ENCODE results near the gene MSI2.
"Not testable (repeated sequence)": the region's sequence is repeated elsewhere in the genome, so short reads cannot be mapped to it uniquely, and the experiment has no call there.

Gene MSI2

DNA sequence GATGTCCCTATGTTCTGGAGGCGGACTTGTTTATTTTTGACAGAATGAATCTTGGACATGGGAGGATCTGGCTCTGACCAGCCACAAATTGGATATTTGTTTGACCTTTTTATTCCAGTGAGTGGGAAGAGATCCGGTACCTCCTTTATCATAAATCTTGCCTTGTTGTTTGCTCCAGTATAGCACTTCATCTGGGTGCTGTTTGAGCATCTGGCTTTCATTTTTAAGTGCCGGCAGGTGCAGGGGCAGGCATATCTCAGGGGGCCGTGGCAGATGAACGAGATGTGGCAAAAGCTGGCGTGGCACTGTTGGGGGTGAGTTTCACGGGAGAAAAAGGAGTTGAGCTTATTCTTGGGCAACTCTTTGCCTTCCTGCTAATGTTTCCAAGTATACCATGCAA lies 37.8 kb downstream of the MSI2 start:
- no peak for DNase-seq

DNA sequence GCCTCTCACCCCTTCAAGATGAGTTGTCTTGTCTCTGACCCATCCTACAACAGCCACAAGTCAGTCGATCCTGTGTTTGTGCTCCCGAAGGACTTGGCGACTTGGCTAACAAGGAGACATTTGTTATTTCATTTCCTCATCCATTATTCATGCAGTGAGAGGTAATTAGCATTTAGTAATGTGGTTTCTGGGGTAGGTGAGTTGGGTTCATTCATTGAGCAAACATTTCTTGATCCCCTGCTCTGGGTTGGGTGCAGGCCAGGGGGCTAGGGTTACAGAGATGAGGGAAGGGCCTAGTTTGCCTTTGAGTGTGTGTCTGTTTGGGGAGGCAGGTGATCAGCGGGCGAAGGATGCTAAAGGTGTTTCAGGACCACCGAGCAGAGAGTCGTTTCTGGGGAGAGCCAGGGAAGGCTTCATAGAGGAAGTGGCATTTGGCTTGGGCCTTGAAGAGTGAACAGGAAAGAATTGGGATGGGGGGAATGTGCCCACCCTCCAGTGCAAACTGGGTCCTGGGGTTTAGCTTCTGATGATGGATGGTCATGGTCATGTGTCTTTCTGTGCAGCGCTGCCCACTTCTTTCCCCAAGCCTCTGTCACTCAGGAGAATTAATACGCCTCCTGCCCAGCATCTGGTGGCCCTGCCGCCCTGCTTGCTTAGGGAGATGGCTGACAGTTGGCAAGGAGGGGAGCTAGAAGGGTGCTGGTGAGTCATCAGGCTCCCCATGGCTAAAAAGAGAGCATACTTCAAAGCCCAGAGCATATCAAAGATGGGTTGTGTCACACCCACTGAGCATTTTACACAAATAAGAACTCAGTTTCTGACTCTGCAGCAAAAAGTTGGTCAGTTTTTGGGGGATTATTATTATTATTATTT lies 38.5 kb downstream of the MSI2 start:
- DNase-seq = peak; percentile 30

DNA sequence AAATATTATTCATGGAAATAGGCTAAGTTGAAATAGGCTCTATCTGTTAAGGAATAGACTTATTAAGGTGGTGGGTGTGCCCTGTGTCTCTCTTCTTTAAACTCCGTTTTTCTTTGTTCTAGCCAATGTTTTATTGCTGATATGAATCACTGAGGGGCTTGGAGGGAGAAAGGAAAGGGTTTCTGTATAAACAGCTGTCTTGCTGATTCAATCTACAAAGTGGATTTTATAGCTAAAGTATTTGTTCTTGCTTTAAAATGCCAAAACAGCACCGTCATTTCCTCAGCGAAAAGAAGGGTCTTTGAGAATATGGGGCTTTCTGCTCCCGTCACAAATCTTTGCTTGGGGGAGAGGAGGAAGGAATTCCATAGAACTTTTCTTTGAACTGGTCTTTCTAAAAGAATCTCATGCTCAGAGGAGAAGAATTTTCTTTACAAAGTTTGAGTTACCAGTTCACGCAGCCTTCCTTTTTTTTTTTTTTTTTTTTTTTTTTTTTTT lies 39.3 kb downstream of the MSI2 start:
- DNase-seq = no peak

- DNase-seq = no peak
Observed at GRCh38 chr17:57296231-57296630, 39.9 kb downstream of the MSI2 start.

DNA sequence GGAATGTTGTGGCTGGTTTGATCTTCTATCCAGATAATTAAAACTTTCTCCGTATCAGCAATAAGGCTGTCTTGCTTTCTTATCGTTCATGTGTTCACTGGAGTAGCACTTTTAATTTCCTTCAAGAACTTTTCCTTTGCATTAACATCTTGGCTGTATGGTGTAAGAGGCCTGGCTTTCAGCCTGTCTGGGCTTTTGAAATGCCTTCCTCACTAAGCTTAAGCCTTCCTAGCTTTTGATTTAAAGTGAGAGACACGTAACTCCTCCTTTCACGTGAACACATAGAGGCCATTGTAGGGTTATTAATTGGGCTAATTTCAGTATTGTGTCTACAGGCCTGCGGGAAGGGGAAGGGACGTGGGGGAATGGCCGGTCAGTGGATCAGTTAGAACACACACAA lies 42.9 kb downstream of the MSI2 start:
- DNase-seq = no peak

DNA sequence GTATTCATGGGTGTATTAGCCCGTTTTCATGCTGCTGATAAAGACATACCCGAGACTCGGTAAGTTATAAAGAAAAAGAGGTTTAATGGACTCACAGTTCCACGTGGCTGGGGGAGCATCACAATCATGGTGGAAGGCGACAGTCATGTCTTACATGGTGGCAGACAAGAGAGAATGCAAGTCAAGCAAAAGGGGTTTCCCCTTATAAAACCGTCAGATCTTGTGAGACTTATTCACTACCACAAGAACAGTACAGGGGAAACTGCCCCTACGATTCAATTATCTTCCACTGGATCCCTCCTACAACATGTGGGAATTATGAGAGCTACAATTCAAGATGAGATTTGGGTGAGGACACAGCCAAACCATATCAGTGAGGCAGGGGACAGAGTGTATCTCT lies 44.3 kb downstream of the MSI2 start:
- DNase-seq = not testable (repeated sequence)

GRCh38 chr17:57302690-57303465 lies 46.6 kb downstream of the MSI2 start:
- DNase-seq = no peak

- no peak for DNase-seq
Observed at GRCh38 chr17:57305144-57305728, 48.9 kb downstream of the MSI2 start.

- no peak for DNase-seq
Observed at GRCh38 chr17:57305908-57306504, 49.7 kb downstream of the MSI2 start.

- no peak for DNase-seq
Observed at GRCh38 chr17:57308543-57309186, 52.3 kb downstream of the MSI2 start.

DNA sequence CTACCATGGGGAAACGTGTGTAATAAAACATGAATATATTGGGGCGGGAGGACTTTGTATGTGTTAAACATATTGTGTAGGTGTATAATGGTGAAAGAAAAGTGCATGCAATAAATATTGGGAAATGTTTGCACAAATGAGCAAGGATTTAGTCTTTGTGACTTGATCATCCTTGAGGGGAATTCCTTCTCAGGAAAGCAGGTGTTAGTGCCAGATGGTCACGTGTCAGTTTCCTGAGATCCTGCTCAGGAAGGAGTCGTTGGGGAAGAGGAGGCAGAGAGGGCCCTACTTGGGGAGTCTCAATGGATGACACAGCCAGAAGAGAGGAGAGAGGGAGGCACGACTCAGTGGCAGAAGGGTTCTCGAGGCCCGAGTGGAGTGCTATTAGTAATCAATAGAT lies 53.2 kb downstream of the MSI2 start:
- no peak for DNase-seq

- no peak for DNase-seq
Observed at GRCh38 chr17:57311281-57312216, 55.2 kb downstream of the MSI2 start.

DNA sequence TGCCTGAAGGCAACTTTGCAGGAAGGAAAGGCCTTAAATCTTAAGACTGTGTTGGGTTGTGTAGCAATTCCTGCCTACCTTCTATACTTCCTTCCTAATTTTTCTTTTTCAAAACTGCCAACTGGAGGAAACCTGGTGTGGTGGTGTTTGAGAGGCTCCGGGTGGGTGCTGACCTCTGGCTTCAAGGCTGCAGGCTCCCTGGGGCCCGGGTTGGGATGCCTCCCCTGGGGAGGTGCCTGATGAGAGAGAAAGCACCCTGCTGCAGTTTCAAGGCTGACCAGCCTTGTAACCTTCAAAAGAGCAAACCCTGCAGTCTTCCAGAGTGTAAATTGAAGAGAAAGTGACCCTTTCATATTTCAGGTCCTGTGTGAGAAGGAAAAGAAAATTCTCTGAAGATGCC lies 55.9 kb downstream of the MSI2 start:
- DNase-seq = no peak

DNA sequence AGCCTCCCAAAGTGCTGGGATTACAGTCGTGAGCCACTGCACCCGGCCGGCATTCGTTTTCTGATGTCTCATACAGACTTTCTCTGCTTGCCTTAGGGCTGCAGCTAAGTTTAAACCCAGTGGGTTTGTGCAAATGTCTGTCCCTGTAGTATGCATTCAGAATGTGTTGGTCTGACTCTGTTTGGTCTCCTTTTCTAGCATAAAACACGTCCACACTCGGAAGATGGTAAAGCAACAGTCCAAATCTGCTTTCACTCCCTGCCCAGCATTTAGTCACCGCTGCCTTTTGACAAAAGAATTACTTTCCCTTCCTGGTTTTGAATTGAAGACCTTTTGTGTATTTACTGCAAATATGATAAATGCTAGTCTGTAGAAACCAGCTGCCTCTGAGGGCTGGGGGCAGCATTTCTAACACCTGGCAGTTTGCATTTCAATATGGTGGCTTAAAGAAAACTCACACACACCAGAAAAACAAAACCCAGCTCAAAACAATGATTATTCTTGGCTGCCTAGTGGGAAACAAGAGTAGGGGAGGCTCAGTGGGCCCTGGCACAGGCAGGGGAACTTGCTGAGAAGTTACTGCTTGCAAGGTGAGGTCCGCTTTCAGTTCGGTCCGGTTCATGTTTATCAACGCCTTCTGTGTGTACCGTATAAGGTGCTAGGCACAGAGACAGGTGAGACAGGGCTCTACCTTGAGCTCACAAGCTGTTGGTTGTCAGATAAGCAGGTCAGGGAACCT lies 56.9 kb downstream of the MSI2 start:
- DNase-seq = no peak

DNA sequence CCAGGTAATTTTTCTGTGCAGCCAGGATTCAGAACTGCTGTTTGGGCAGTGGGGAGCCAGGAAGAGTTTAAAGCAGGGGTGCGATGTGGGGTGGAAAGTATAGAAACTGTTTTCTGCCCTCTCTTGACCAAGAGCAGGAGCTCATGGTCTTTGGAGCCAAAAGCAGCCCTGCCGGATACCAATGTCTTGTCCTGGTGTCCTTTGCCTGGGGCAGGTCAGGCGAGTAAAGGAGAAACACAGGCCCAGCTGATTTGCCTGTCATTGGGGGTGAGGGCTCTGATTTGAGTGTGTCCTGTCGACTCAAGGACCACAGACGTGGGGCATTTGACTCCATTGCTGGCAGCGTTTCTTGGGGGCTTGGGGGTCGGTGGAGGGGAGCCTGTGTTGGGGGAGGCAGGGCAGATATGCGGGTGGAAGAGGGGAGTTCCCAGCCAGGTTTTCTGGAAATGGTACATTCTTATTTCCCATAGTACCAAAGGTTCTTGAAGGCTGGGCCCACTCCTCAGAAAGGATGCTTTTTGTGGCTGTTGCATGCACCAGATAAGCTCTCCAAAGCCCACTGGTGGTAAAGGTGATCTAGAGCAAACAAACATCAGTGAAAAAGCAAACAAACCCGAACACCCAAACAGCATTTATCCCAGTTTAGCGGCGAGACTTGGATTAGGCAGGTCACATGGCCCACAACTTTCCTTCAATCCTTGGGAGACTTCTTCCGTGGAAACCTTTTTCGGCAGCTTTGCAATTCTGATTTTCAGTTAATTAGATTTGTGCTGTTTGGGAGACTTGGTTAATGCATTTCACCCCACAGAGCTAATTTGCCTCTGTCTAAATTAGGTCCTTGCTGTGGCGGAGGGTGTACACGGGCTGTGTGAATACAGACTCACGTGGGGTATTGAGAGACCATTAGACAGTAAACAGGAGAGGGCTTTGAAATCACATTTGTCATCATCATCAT lies 59.0 kb downstream of the MSI2 start:
- DNase-seq = no peak

- no peak for DNase-seq
Observed at GRCh38 chr17:57316361-57316760, 60.0 kb downstream of the MSI2 start.

GRCh38 chr17:57317079-57317478 lies 60.8 kb downstream of the MSI2 start:
- DNase-seq = no peak

GRCh38 chr17:57318913-57319312 lies 62.6 kb downstream of the MSI2 start:
- DNase-seq = no peak

GRCh38 chr17:57319806-57320205 lies 63.5 kb downstream of the MSI2 start:
- no peak for DNase-seq

DNA sequence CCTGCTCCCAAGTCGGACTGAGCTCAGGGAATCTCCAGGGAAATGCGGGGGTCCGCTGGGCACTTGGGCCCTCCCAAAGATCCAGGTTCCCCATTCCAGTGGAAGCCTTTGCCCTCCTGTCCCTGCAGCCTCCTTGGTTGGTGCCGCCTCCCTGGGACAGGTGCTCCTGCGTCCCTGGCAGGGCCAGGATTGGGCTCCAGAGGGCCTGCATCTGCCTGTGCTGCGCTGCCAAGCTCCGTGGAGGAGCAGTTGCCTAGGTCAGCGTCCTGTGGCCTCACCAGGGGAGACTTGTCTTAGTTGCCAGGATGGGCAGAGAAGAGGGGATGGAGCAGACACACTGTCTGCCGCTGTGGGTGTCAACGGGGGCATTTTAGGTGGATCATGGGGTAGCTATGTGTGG lies 67.1 kb downstream of the MSI2 start:
- no peak for DNase-seq

All from CD4-positive, alpha-beta T cell treated with Interleukin-15 for 1 hour (primary cell).